GM19468 (cell line): ENCODE data around the gene LATS2.

ENCODE experiments used
- ATAC-seq: cut with Tn5 transposase; IDR thresholded peaks from one replicate; pipeline ENCODE4 v1.9.1; 2021; ENCODE audit warnings: mild to moderate bottlenecking, moderate library complexity, moderate number of reproducible peaks; ENCODE audit not compliant: unreplicated experiment; ENCODE audit errors: extremely low read depth

The LATS2 gene

DNA sequence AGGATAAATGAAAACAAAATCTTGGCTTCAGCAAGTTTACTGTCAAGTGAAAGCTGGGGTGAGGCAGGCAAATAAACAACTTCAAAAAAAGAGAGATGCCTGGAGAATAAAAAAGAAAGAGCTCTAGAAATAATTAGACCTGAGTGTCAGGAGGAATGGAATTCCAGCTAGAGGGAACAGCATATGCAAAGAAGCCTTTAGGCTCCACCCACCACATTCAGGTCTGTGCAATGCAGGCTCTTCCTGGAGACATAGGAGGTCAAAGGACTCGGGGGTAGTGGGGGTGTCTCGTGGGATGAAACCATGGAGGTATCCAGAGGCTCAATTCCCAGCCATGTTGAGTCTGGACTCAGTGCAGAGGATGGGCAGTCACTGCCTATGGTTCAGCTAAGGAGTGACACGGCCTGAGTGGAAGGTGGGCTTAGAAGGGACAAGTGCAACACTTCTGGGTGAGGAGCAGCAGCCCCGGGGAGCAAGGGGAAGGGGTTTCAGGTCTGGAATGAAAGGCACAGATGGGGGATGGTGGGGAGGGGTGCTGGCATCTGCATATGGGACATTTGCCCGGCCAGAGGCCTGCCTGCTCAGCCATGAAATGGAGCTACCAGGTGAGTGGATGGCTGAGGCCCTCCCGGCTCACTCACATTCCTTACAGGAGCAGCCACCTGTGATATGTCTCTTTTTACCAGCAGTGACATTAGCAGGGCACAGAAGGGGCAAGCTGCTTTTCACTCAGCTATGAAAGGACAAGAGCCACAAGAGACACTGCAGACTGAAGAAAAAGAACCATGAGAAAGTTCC is 12.3 kb downstream of the LATS2 start:
- ATAC-seq = no peak

DNA sequence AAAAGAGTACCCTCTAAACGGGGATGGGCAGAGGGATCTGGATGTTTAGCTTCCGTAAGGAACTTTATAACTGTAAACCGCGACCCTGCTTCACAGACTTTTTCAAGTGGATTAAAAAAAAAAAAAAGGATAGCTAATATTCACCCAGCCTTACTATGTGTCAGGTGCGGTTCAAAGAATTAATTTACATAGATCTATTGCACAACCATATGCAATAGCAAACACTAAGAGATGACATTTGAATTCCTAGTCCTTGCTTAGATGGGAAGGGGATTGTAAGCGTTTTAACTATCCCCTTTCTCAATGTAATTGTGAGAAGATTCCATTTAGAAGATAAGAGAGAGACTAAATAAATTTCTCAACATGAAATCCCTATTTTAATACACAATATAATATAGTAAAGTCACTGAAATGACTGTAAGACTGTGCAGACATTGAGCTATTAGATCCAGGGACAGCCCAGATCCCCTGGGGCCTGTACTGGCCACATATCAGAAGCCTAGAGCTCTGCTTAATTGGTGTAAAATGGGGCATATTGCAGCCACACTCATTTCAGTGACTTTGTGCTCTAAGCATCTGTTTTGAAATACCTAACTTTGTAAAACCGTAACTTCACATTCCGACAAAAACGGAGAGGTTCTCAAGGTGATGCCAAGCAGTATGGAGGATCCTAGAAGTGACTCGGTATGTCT is 13.6 kb downstream of the LATS2 start:
- no peak for ATAC-seq

DNA sequence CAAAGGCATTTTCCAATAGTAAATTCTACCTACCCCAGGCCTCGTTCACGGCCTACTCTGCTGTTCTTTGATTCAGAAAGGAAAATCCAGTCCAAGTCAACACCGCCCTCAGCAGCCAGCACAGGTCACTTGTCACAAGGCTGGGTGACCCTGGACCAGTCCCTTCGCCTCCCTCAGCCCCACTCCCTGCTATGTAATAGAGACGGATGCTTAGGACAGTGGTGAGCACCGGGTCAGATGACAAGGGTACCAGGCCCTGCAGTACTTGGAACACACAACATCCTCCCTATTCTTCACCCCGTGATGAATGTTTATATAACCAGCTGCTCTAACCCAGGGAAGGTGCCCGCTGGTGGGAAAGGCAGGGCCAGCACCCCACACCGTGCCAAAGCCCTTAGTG is 14.3 kb downstream of the LATS2 start:
- no peak for ATAC-seq

- ATAC-seq = no peak
Observed at GRCh38 chr13:21046203-21046602, 15.2 kb downstream of the LATS2 start.

GRCh38 chr13:21045100-21045499 is 16.3 kb downstream of the LATS2 start:
- ATAC-seq = no peak

DNA sequence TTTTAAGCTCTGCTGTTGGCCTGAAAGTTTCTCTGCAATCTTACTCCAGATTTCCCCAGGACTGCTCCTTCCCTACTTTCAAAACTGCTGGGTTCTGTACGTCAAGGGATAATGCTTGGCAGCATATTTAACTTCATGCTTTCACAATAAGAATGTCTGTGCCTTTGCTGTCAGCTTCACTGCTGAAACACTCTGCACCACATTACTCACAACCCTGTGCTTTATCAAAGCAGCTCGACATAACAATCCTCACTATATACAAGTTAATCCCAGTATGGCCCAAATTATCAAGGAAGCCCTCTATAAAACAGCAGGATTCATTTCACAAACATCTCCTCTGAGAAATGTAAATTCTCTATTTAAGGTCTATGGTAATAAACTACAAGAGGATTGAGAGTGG is 17.5 kb downstream of the LATS2 start:
- no peak for ATAC-seq

DNA sequence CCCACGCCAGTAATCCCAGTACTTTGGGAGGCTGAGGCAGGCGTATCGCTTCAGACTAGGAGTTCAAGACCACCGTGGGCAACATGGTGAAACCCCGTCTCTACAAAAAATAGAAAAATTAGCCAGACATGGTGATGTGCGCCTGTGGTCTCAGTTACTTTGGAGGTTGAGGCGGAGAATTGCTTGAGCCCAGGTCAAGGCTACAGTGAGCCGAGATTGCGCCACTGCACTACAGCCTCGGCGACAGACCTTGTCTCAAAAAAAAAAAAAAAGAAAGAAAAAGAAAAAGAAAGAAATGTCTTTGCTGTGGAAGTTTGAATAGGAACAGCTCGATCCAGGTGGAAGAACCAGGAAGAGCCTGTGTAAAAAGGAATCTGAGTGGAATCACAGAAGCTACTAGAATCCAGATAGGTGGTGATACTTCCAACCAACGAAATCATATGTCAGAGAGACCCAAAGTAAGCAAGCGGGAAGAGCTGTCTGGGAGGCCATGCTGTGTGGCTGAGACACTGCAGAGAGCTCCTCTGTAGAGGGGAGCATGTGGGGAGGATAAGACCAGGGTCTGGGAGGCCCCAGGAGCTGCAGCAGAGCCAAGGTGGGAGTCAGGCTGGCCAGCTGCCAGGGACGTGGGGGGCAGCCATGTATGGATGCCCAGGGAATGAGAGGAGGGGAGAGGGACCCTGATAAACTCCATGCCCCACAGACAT is 21.1 kb downstream of the LATS2 start:
- ATAC-seq = no peak

DNA sequence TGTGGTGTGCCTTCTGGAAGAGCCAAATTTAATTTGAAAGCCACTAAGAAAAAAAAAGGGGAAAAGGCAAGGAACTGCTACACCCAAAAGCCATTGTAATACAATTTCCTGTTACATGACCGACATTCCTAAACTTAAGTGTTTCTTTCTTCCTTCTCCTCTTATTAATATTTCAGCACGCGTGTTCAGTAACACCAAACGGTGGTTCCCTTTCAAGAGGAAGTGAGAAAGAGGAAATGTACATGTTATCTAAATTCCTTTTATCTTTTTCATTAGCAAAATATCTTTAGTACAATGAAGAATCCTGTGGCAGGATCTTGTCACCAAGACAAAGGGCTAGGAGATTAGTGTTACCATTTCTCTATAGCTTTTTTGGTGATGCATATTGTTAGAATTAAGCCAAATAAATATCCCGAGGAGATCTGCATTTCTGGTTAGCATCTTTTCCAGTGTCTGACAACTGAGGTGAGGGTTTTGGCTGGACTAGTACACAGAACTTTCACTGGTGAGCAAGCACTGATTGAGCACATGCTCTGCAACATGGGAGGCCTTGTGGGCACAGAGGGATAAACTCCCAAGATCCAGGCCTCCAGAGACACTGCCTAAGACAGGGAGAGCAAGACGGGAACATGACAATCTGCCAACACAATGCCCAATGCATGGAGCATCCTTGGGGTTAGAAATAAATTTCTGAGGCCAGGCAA is 22.1 kb downstream of the LATS2 start:
- ATAC-seq = no peak

DNA sequence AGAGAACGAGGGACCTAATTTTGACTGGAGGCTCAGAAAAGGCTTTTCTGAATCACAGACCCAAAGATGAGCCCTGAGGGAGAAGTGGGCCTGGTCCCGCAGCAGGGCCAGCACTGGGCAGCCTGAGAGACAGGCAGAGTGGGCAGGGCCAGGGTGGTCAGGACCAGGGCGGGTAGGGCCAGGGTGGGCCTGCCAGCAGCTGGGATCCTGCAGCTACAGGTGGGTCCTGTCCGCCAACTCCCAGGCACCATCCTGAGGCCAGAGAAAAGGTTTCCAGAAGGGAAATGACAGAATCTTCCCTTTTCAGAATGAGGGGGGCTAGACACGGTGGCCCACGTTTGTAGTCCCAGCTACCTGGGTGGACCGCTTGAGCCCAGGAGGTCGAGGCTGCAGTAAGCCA is 23.7 kb downstream of the LATS2 start:
- ATAC-seq = no peak

GRCh38 chr13:21035498-21035897 is 25.9 kb downstream of the LATS2 start:
- no peak for ATAC-seq

- no peak for ATAC-seq
Observed at GRCh38 chr13:21034603-21035191, 26.7 kb downstream of the LATS2 start.

DNA sequence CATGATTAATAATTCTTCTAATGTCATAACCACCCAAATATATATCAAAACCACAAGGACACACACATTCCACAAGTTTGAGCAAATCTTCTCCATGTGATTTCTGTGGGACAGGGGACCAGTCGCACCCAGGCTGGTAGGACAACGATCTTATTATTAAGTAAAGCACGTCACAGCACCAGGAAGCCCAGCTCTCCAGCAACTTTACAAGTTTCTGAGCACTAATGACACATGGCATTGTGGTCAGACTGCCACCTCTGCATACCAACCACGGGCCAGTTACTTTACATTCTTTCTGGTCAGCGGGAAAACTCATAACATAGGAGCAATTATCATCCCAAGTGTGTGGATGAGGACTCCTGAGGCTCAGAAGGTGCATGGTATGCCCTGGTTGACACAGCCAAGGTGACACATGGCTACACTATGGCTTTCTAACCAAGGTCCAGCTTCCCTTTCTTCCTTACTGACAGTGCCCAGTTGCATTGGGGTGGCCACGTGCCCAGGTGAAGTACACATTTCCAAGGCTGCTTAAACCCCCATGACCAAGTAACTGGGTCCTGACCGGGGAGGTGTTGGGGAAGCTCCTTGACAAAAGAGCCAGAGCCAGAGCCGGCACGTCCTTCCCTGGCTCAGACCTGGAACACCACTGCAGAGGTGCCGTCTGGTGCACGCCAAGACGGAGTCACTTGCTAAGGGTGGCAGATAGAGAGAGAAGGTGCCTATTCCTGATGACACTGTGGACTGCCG is 27.4 kb downstream of the LATS2 start:
- ATAC-seq = no peak

DNA sequence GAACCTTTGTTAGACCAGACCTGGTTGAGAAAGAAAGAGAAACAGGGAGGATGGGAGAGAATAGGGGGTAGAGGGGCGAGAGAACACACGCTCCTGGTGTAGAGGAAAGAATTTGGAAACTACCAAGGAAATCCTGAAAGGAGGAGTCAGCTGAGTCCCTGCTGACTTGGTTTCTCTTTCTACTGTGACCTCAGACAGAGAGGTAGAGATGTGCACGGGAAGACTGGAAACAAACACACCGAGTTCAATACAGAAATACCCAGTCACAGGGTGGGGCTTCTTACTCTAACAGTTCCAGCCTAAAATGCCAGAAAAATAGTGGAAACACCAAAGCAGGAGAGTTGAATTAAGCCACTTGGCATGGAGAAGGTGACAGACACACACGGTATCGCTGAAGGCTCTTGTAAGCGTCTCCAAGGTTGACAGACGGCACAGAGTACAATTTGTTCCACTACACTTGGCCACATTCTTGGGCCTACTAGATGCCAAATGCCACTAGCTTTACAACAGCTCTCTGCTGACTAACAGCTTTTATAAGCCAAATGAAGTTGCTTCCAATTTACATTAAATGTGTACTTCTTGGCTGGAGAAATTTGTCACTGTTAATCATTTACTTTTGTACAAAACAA is 28.1 kb downstream of the LATS2 start:
- ATAC-seq = no peak

- no peak for ATAC-seq
Observed at GRCh38 chr13:21032656-21033055, 28.7 kb downstream of the LATS2 start.

- ATAC-seq = no peak
Observed at GRCh38 chr13:21031594-21032275, 29.7 kb downstream of the LATS2 start.

DNA sequence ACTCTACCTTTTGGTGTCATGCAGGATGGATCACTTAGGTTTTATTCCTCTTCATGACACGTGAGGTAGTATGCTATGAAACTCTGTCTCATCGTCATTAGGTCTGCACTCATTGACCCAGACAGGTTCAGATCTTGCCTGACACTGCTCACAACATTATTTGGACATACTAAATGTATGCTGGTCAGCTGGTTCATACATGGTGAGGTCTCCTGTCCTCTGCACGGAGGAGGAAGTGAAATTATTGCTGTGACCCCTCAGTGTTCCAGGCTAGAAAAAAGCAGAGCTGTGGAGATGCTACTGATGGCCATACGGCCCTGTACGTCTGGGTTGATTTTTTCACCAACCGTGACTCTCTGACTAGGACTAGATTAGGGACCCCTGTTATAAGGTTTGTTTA is 35.8 kb downstream of the LATS2 start:
- no peak for ATAC-seq

- ATAC-seq = no peak
Observed at GRCh38 chr13:21022056-21022979, 39.1 kb downstream of the LATS2 start.

DNA sequence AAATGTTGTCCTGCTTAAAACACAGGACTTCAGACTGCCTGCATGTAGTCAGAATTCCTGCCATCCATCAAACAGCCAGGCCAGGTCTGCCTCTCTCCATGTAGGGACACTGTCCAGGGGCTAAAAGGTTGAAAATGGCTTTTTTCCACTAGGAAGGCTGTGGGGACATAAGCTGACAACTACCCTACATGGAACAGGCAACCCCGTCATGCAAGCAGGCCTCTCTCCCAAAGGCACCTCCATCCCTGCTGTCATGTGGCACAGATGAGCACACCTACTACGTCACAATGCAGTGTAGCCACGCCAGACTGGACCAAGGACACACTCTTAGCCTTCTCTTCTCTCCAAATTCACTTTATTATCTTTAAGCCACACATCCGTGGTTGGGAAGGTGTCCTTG is 40.8 kb downstream of the LATS2 start:
- no peak for ATAC-seq
